Liver (tissue), 9 donors: Measurements from ENCODE around the gene ADGRB2. TPM values are rescaled to one million over a fixed set of nuclear protein-coding genes. Genes with fewer than 3 reads are reported as not detected.

Source experiments
- DNase-seq: peaks from one replicate; pipeline ENCODE4 v3.0.0-alpha.2; 2017; ENCODE audit warnings: low spot score
- H3K27ac ChIP-seq, 2 donors: one replicate each; pipeline ENCODE4 v1.7.0; 2013; ENCODE audit warnings: inconsistent platforms in 2 of 2, low read length in 2 of 2, control low read depth in 1 of 2, low read depth in 1 of 2, mild to moderate bottlenecking in 1 of 2
- H3K27me3 ChIP-seq, 4 donors: one replicate each; pipeline versions ENCODE4 v1.6.1 to v1.7.0; 2013; ENCODE audit warnings: low read length in 3 of 4, inconsistent platforms in 1 of 4, mild to moderate bottlenecking in 1 of 4, moderate library complexity in 1 of 4; ENCODE audit not compliant: control insufficient read depth in 4 of 4, insufficient read depth in 4 of 4
- H3K36me3 ChIP-seq, 4 donors: one replicate each; pipeline versions ENCODE4 v1.6.1 to v1.7.0; 2013; ENCODE audit warnings: low read length in 3 of 4, mild to moderate bottlenecking in 3 of 4, low read depth in 1 of 4, moderate library complexity in 1 of 4; ENCODE audit not compliant: control insufficient read depth in 4 of 4, insufficient read depth in 3 of 4
- H3K4me1 ChIP-seq, 4 donors: one replicate each; pipeline versions ENCODE4 v1.6.1 to v1.7.0; 2013; ENCODE audit warnings: low read length in 3 of 4, mild to moderate bottlenecking in 3 of 4, moderate library complexity in 1 of 4; ENCODE audit not compliant: control insufficient read depth in 4 of 4, insufficient read depth in 4 of 4
- H3K4me3 ChIP-seq, 3 donors: one replicate each; pipeline versions ENCODE4 v1.6.1 to v1.7.0; 2013; ENCODE audit warnings: low read length in 3 of 3, control low read depth in 1 of 3, low read depth in 1 of 3, mild to moderate bottlenecking in 1 of 3
- H3K9ac ChIP-seq, 2 donors: one replicate each; pipeline ENCODE4 v1.7.0; 2013; ENCODE audit warnings: low read length in 2 of 2, mild to moderate bottlenecking in 2 of 2, moderate library complexity in 2 of 2, control low read depth in 1 of 2, low read depth in 1 of 2
- H3K9me3 ChIP-seq, 4 donors: one replicate each; pipeline versions ENCODE4 v1.6.1 to v1.7.0; 2013; ENCODE audit warnings: low read length in 3 of 4; ENCODE audit not compliant: control insufficient read depth in 4 of 4
- EGR1 ChIP-seq, 2 donors: IDR thresholded peaks; 2 replicates each; pipeline ENCODE4 v1.6.1; 2016 to 2018; ENCODE audit warnings: antibody characterized with exemption in 2 of 2, low read depth in 2 of 2
- FOXA1 ChIP-seq: IDR thresholded peaks from 2 replicates; pipeline ENCODE4 v1.6.1; 2016; ENCODE audit warnings: antibody characterized with exemption
- FOXA2 ChIP-seq: IDR thresholded peaks from 2 replicates; pipeline ENCODE4 v1.6.1; 2016; ENCODE audit warnings: antibody characterized with exemption
- HNF4A ChIP-seq, 2 donors: conservative IDR thresholded peaks; 2 replicates each; pipeline ENCODE4 v1.6.1; 2016; ENCODE audit warnings: antibody characterized with exemption in 2 of 2, mild to moderate bottlenecking in 2 of 2
- HNF4G ChIP-seq: IDR thresholded peaks from 2 replicates; pipeline ENCODE4 v1.6.1; 2016; ENCODE audit warnings: antibody characterized with exemption
- JUND ChIP-seq, 2 donors: IDR thresholded peaks; 2 replicates each; pipeline ENCODE4 v1.6.1; 2016; ENCODE audit warnings: antibody characterized with exemption in 2 of 2
- TAF1 ChIP-seq: conservative IDR thresholded peaks from 2 replicates; pipeline ENCODE4 v1.6.1; 2016; ENCODE audit warnings: antibody characterized with exemption, mild to moderate bottlenecking
- YY1 ChIP-seq: IDR thresholded peaks from 2 replicates; pipeline ENCODE4 v1.6.1; 2016; ENCODE audit warnings: antibody characterized with exemption, mild to moderate bottlenecking
- WGBS: extraction: QIAGEN DNeasy Blood & Tissue Kit; methylation state at CpG from one replicate; pipeline ENCODE4 v1.1.7; 2013; 5-methylcytosine and 5-hydroxymethylcytosine counted together
- polyA plus RNA-seq, 2 donors: library from polyadenylated mRNA; stranded (reverse) in 1 of 2; unstranded in 1 of 2; fragments of 200-250 nt in 1 of 2; fragments of >200 nt in 1 of 2; fragmentation: Nextera tagmentation in 1 of 2; extraction: Ambion mirVana in 1 of 2; gene quantifications; one replicate each; pipeline versions ENCODE4 v1.2.1 to v1.2.3, GENCODE V29; 2013 to 2015
- total RNA-seq, 2 donors: library from RNA; depleted of rRNA; stranded (reverse); fragments of >200 nt; gene quantifications; one replicate each; pipeline ENCODE4 v1.2.3, GENCODE V29; 2014
- TF ChIP-seq, protein P1 (sequence below): IDR thresholded peaks from 2 replicates; pipeline ENCODE4 v1.6.1; 2016; ENCODE audit warnings: antibody characterized with exemption
- TF ChIP-seq, protein P2 (sequence below): IDR thresholded peaks from 2 replicates; pipeline ENCODE4 v1.6.1; 2016; ENCODE audit warnings: antibody characterized with exemption, mild to moderate bottlenecking
- TF ChIP-seq, protein P3 (sequence below): fragments of 150-350 bp; IDR thresholded peaks from 2 replicates; pipeline ENCODE4 v1.5.1; 2017; ENCODE audit warnings: improper control_type of control experiment, low read depth, low read length; ENCODE audit not compliant: missing input control
- TF ChIP-seq, protein P4 (sequence below): IDR thresholded peaks from 2 replicates; pipeline ENCODE4 v1.6.1; 2016; ENCODE audit warnings: antibody characterized with exemption
- donor health status: healthy.
- donor health status: healthy.
- donor health status: healthy.
- donor health status: healthy.
- donor health status: healthy.

ADGRB2 gene
- total and polyA plus RNA-seq, 4 donors, result under 0.01 to 0.05 (median 0.05) TPM; not detected in 1

DNA sequence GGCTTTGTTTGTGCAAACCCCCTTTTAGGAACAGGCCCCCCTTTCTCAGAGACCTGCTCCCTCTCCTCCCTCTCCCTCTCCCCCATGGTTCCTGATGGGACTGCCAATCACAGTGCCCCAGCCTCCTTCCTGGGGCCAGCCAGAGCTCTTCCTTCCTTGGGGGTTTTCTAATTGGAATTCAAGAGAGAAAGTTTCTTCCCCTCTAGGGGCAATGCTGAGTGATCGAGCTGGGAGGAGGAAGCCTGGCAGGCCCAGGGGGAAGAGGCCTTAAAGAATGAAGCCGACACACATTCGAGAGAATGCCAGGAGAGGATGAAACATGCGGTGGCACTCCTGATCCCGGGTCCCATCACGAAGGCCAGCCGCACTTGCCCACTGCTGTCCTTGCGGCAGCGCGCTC lies 39.0 kb downstream of the ADGRB2 start (continued):
- TF ChIP-seq TAF1 (no peak), HNF4G (no peak), FOXA1 (no peak)
- TF ChIP-seq, protein P1, sequence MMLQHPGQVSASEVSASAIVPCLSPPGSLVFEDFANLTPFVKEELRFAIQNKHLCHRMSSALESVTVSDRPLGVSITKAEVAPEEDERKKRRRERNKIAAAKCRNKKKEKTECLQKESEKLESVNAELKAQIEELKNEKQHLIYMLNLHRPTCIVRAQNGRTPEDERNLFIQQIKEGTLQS, result no peak

DNA sequence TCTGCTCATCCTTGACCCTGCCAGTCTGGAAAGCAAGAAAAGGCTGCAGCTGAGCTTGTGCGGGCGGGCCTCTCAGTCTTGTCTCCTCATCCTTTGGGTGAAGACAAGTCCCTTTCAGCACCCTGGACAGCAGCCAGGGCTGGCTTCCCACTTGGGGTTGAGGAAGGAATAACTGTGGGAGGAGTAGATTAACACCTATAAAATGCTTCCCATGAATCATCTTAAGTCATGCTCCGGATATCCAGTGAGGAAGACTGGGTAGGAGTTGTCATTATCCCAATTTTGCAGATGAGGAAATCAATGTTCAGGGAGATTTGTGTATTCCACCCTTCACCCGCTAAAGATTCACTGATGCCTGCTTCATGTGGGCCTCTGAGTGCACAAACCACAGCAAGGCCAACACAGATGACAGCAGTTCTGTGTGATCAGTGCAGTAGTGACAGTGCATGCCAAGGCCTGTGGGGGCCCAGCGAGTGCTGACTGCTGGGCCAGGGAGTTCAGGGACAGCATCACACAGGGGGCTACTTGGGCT lies 40.2 kb downstream of the ADGRB2 start:
- Histone ChIP-seq H3K27me3 (peaks cover 0 to 3% (median 0%) of the 10 kb centered on the region in 4 donors), H3K4me1 (no peaks in the 10 kb centered on the region), H3K27ac (no peak overlapping the region), H3K9me3 (no peaks in the 10 kb centered on the region), H3K36me3 (no peaks in the 10 kb centered on the region), H3K9ac (no peak overlapping the region), H3K4me3 (no peak overlapping the region)
- TF ChIP-seq, protein P2, sequence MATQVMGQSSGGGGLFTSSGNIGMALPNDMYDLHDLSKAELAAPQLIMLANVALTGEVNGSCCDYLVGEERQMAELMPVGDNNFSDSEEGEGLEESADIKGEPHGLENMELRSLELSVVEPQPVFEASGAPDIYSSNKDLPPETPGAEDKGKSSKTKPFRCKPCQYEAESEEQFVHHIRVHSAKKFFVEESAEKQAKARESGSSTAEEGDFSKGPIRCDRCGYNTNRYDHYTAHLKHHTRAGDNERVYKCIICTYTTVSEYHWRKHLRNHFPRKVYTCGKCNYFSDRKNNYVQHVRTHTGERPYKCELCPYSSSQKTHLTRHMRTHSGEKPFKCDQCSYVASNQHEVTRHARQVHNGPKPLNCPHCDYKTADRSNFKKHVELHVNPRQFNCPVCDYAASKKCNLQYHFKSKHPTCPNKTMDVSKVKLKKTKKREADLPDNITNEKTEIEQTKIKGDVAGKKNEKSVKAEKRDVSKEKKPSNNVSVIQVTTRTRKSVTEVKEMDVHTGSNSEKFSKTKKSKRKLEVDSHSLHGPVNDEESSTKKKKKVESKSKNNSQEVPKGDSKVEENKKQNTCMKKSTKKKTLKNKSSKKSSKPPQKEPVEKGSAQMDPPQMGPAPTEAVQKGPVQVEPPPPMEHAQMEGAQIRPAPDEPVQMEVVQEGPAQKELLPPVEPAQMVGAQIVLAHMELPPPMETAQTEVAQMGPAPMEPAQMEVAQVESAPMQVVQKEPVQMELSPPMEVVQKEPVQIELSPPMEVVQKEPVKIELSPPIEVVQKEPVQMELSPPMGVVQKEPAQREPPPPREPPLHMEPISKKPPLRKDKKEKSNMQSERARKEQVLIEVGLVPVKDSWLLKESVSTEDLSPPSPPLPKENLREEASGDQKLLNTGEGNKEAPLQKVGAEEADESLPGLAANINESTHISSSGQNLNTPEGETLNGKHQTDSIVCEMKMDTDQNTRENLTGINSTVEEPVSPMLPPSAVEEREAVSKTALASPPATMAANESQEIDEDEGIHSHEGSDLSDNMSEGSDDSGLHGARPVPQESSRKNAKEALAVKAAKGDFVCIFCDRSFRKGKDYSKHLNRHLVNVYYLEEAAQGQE, result peak; percentile 99
- no peak for TF ChIP-seq TAF1
- peak; percentile 68 for DNase-seq
- WGBS, result 56% methylated on average over 5 of the region's 5 CpGs

DNA sequence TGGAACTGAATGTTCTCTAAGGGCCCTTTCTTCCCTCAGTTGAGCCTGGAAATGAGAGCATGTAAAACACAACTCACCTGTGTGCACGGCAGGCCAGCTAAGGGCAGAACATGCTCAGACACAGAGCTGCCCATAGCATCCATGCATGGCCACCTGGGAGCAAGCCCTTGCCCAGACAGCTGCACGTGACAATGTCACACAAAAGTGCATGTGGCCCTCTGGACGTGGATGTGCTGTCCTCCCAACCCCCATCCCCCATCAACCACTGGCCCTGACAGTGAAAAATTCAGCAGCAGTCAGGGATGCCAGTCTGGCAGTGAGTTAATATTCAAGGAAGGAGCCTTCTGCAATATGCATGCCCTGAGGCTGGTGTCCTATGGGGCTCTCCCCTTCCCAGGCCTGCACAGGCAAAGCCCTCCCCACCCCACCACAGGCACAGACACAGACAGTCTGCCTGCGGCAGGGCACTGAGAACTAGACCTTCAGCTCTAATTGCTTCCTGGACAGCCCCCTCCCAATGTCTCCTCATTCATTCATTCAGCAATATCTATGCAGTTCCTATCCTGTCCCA lies 45.7 kb downstream of the ADGRB2 start:
- H3K9me3 ChIP-seq, result no peaks in the 10 kb centered on the region
- 80% methylated on average over 4 of the region's 4 CpGs for WGBS
- no peak for DNase-seq
- H3K27me3 ChIP-seq, result peaks cover 0 to 3% (median 0%) of the 10 kb centered on the region in 4 donors
- no peak overlapping the region for H3K27ac ChIP-seq
- peaks cover 0 to 10% (median 6%) of the 10 kb centered on the region in 4 donors for H3K4me1 ChIP-seq
- TF ChIP-seq, protein P3, sequence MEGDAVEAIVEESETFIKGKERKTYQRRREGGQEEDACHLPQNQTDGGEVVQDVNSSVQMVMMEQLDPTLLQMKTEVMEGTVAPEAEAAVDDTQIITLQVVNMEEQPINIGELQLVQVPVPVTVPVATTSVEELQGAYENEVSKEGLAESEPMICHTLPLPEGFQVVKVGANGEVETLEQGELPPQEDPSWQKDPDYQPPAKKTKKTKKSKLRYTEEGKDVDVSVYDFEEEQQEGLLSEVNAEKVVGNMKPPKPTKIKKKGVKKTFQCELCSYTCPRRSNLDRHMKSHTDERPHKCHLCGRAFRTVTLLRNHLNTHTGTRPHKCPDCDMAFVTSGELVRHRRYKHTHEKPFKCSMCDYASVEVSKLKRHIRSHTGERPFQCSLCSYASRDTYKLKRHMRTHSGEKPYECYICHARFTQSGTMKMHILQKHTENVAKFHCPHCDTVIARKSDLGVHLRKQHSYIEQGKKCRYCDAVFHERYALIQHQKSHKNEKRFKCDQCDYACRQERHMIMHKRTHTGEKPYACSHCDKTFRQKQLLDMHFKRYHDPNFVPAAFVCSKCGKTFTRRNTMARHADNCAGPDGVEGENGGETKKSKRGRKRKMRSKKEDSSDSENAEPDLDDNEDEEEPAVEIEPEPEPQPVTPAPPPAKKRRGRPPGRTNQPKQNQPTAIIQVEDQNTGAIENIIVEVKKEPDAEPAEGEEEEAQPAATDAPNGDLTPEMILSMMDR, result no peak
- no peak for TF ChIP-seq EGR1 (IDR thresholded peaks at IDR 0.05; ENCODE audit: low read depth in 2 of 2)
- TF ChIP-seq JUND (IDR thresholded peaks at IDR 0.05), result no peak
- no peak for TF ChIP-seq HNF4A (conservative IDR thresholded peaks at IDR 0.05)
- TF ChIP-seq, protein P4, sequence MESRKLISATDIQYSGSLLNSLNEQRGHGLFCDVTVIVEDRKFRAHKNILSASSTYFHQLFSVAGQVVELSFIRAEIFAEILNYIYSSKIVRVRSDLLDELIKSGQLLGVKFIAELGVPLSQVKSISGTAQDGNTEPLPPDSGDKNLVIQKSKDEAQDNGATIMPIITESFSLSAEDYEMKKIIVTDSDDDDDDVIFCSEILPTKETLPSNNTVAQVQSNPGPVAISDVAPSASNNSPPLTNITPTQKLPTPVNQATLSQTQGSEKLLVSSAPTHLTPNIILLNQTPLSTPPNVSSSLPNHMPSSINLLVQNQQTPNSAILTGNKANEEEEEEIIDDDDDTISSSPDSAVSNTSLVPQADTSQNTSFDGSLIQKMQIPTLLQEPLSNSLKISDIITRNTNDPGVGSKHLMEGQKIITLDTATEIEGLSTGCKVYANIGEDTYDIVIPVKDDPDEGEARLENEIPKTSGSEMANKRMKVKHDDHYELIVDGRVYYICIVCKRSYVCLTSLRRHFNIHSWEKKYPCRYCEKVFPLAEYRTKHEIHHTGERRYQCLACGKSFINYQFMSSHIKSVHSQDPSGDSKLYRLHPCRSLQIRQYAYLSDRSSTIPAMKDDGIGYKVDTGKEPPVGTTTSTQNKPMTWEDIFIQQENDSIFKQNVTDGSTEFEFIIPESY, result no peak
- no peak for TF ChIP-seq FOXA2
- TF ChIP-seq, protein P2, result no peak
- no peak for TF ChIP-seq YY1
- H3K9ac ChIP-seq, result no peak overlapping the region
- no peaks in the 10 kb centered on the region for H3K36me3 ChIP-seq
- no peak overlapping the region for H3K4me3 ChIP-seq
